HepG2 (cell line): ENCODE data around the gene F13B. TPM values are rescaled to one million over a fixed set of nuclear protein-coding genes. Genes with fewer than 3 reads are reported as not detected.
A peak's percentile ranks its signal among the peaks of the same experiment; 100 is the strongest.

Source experiments
- ATAC-seq: fragments of 200-7000 bp; cut with Tn5 transposase; 3 replicates; pipeline ENCODE4 v1.9.1; 2020; ENCODE audit warnings: mild to moderate bottlenecking, moderate library complexity
- Bru-seq: library from RNA; stranded (reverse); fragments of 400-500 nt; gene quantifications from one replicate; lab custom pipeline; 2021; lab: Mats Ljungman, UMichigan
- BruChase-seq, 2 experiments: library from RNA; stranded (reverse); fragments of 400-500 nt; gene quantifications; one replicate each; lab custom pipeline; 2021; lab: Mats Ljungman, UMichigan
- BruUV-seq: library from RNA; stranded (reverse); fragments of 400-500 nt; replicated peaks from 2 replicates; lab custom pipeline; 2021; lab: Mats Ljungman, UMichigan
- CTCF ChIA-PET: fragments of 300-600 bp; formaldehyde crosslinking; extraction: SDS; loops from one replicate; lab custom pipeline; 2021; ENCODE audit warnings: low total read pairs, inconsistent platforms, low intra/inter-chr PET ratio; lab: Yijun Ruan, JAX
- POLR2A ChIA-PET: fragments of 350-600 bp; sonication (Branson Sonifier 250); formaldehyde crosslinking; loops from one replicate; lab custom pipeline; 2020; ENCODE audit warnings: antibody characterized with exemption, inconsistent platforms; lab: Yijun Ruan, JAX
- DNase-seq: peaks from one replicate; pipeline ENCODE4 v3.0.0-alpha.2; 2015; ENCODE audit warnings: low spot score
- FAIRE-seq: peaks from 3 replicates; lab custom pipeline; 2011; peaks lifted over from hg19 to GRCh38; lab: Jason Lieb, UNC
- H2AFZ ChIP-seq: one replicate; pipeline ENCODE4 v1.6.1; 2011; ENCODE audit warnings: low read length, inconsistent platforms
- H3K27ac ChIP-seq: fragments of 300-600 bp; 3 replicates; pipeline ENCODE4 v1.8.0; 2011; ENCODE audit warnings: mixed run types, mild to moderate bottlenecking, mixed read lengths, low read length, inconsistent platforms; ENCODE audit not compliant: insufficient read depth; ENCODE audit errors: extremely low read length
- H3K27me3 ChIP-seq, 2 experiments: fragments of 200-600 bp in 1 of 2; 2 replicates in 1 of 2; 3 replicates in 1 of 2; pipeline versions ENCODE4 v1.6.0 to v1.8.0; 2011; ENCODE audit warnings: low read length in 2 of 2, mild to moderate bottlenecking in 2 of 2, moderate library complexity in 2 of 2, inconsistent platforms in 1 of 2; ENCODE audit not compliant: insufficient read depth in 2 of 2, control insufficient read depth in 1 of 2
- H3K36me3 ChIP-seq, 2 experiments: fragments of 200-600 bp in 1 of 2; replicated peaks in 1 of 2; 2 replicates in 1 of 2; 3 replicates in 1 of 2; pipeline versions ENCODE4 v1.5.1 to v1.8.0; 2011; ENCODE audit warnings: low read length in 2 of 2, inconsistent platforms in 1 of 2; ENCODE audit not compliant: insufficient read depth in 2 of 2, control insufficient read depth in 1 of 2
- H3K4me1 ChIP-seq: 2 replicates; pipeline ENCODE4 v1.5.1; 2012; ENCODE audit warnings: low read length, inconsistent platforms; ENCODE audit not compliant: insufficient read depth
- H3K4me2 ChIP-seq: 2 replicates; pipeline ENCODE4 v1.6.0; 2011; ENCODE audit warnings: low read depth, low read length, inconsistent platforms
- H3K4me3 ChIP-seq, 3 experiments: fragments of 200-600 bp in 1 of 3; sonication (generic), shearing (Covaris generic) in 1 of 3; replicated peaks in 1 of 3; 2 replicates each; pipeline ENCODE4 v1.5.1; 2011 to 2016; ENCODE audit warnings: low read length in 3 of 3, inconsistent platforms in 2 of 3, low read depth in 2 of 3, mild to moderate bottlenecking in 2 of 3, control low read depth in 1 of 3, mixed read lengths in 1 of 3; ENCODE audit not compliant: insufficient read depth in 1 of 3
- H3K79me2 ChIP-seq: one replicate; pipeline ENCODE4 v1.6.1; 2011; ENCODE audit warnings: low read length, inconsistent platforms; ENCODE audit not compliant: insufficient read depth
- H3K9ac ChIP-seq: 2 replicates; pipeline ENCODE4 v1.6.0; 2011; ENCODE audit warnings: mild to moderate bottlenecking, low read depth, low read length, inconsistent platforms; ENCODE audit not compliant: insufficient read depth
- H3K9me3 ChIP-seq: 2 replicates; pipeline ENCODE4 v1.5.1; 2012; ENCODE audit warnings: mild to moderate bottlenecking, low read length
- H4K20me1 ChIP-seq: 2 replicates; pipeline ENCODE4 v1.6.0; 2011; ENCODE audit warnings: inconsistent platforms, mild to moderate bottlenecking, low read length, moderate library complexity; ENCODE audit not compliant: insufficient read depth
- CTCF ChIP-seq: sonication (generic); formaldehyde crosslinking; IDR thresholded peaks from 2 replicates; pipeline ENCODE4 v1.5.0; 2020; ENCODE audit warnings: mild to moderate bottlenecking, missing genetic modification reagents, moderate library complexity
- LRRFIP1 ChIP-seq: sonication (generic); formaldehyde crosslinking; conservative IDR thresholded peaks from 2 replicates; pipeline ENCODE4 v1.4.0; 2020; ENCODE audit warnings: missing genetic modification reagents
- RNF2 ChIP-seq: fragments of 450-650 bp; conservative IDR thresholded peaks from 2 replicates; pipeline ENCODE4 v1.6.1; 2016; ENCODE audit warnings: low read depth
- STAG1 ChIP-seq: sonication (generic); formaldehyde crosslinking; IDR thresholded peaks from 2 replicates; pipeline ENCODE4 v1.4.0; 2020; ENCODE audit warnings: missing genetic modification reagents
- ZFAT ChIP-seq: sonication (generic); formaldehyde crosslinking; conservative IDR thresholded peaks from 2 replicates; pipeline ENCODE4 v1.8.1; 2023; ENCODE audit warnings: missing genetic modification reagents, inconsistent platforms
- ZFP36L1 ChIP-seq: sonication (generic); formaldehyde crosslinking; IDR thresholded peaks from 2 replicates; pipeline ENCODE4 v1.8.0; 2022; ENCODE audit warnings: mild to moderate bottlenecking, missing genetic modification reagents, moderate library complexity
- ZNF441 ChIP-seq: sonication (generic); formaldehyde crosslinking; IDR thresholded peaks from 2 replicates; pipeline ENCODE4 v1.7.0; 2021; ENCODE audit warnings: missing genetic modification reagents, borderline replicate concordance
- ZNF703 ChIP-seq: sonication (generic); formaldehyde crosslinking; IDR thresholded peaks from 2 replicates; pipeline ENCODE4 v1.5.1; 2020; ENCODE audit warnings: missing genetic modification reagents, mild to moderate bottlenecking, moderate library complexity, borderline replicate concordance
- ZNF75D ChIP-seq: sonication (generic); formaldehyde crosslinking; IDR thresholded peaks from 2 replicates; pipeline ENCODE4 v1.8.1; 2023; ENCODE audit warnings: missing genetic modification reagents, mild to moderate bottlenecking, borderline replicate concordance
- WGBS: methylation state at CpG from one replicate; pipeline ENCODE4 v1.1.6; 2017; ENCODE audit warnings: low lambda C conversion rate; 5-methylcytosine and 5-hydroxymethylcytosine counted together
- in situ Hi-C: cut with HindIII; loops from 2 replicates; pipeline ENCODE4 v1.10.0; 2017; ENCODE audit warnings: low pct_unique_long_range_greater_than_20kb; ENCODE audit not compliant: extremely low pct_ligation_motif_present
- intact Hi-C: fragments of 100-400 bp; cut with micrococcal nuclease; formaldehyde crosslinking; loops from one replicate; pipeline ENCODE4 v1.10.0; 2022; ENCODE audit not compliant: unreplicated experiment
- long read RNA-seq, 2 experiments: library from RNA in 1 of 2; library from polyadenylated mRNA in 1 of 2; stranded (forward) in 1 of 2; unstranded in 1 of 2; transcript quantifications; one replicate each; pipeline ENCODE4 v2.0.0, GENCODE V29; 2019 to 2022
- polyA minus RNA-seq, 3 experiments: library from RNA; depleted of rRNA, polyadenylated mRNA; stranded (reverse); fragments of >200 nt; gene quantifications; 2 replicates each; pipeline ENCODE4 v1.2.3, GENCODE V29; 2011; ENCODE audit warnings: low replicate concordance in 1 of 3
- polyA plus RNA-seq, 8 experiments: library from polyadenylated mRNA; depleted of rRNA in 3 of 8; stranded (reverse) in 7 of 8; unstranded in 1 of 8; fragments of >200 nt; fragmentation: Illumina TruSeq in 4 of 8; extraction: Trizol in 4 of 8; gene quantifications; 2 replicates each; pipeline versions ENCODE4 v1.2.1 to v1.2.3, GENCODE V29; 2011 to 2016; ENCODE audit warnings: low read depth in 4 of 8, missing spikeins in 1 of 8, mixed read lengths in 1 of 8; ENCODE audit not compliant: insufficient read depth in 1 of 8
- total RNA-seq, 5 experiments: library from RNA; depleted of rRNA; stranded (reverse); fragments of >200 nt; fragmentation: Illumina TruSeq; extraction: Trizol; gene quantifications; 2 replicates each; pipeline ENCODE4 v1.2.3, GENCODE V29; 2016; ENCODE audit warnings: low read depth in 1 of 5

F13B gene
- total RNA-seq (2016; rRNA removed; fragmentation: Illumina TruSeq; extraction: Trizol): 1.9 and 2.7 TPM in 2 replicates
- 0.18 TPM in 1 of 2 replicates, not detected in the other for total RNA-seq (2016; cell fraction: cytosol; rRNA removed; fragmentation: Illumina TruSeq; extraction: Trizol; ENCODE audit: low read depth)
- 1.5 and 3.0 TPM in 2 replicates for total RNA-seq (2016; cell fraction: insoluble cytoplasmic fraction; rRNA removed; fragmentation: Illumina TruSeq; extraction: Trizol)
- 0.40 and 0.41 TPM in 2 replicates for total RNA-seq (2016; cell fraction: membrane; rRNA removed; fragmentation: Illumina TruSeq; extraction: Trizol)
- 4.8 and 5.9 TPM in 2 replicates for total RNA-seq (2016; cell fraction: nucleus; rRNA removed; fragmentation: Illumina TruSeq; extraction: Trizol)
- 0.41 and 1.1 TPM in 2 replicates for polyA plus RNA-seq (2011; rRNA removed)
- polyA plus RNA-seq (2011; cell fraction: cytosol; rRNA removed): 0.13 and 0.65 TPM in 2 replicates
- 0.32 and 0.73 TPM in 2 replicates for polyA plus RNA-seq (2011; cell fraction: nucleus; rRNA removed)
- polyA plus RNA-seq (2012): 2.1 and 4.3 TPM in 2 replicates
- 0.06 and 0.09 TPM in 2 replicates for polyA plus RNA-seq (2016; cell fraction: cytosol; fragmentation: Illumina TruSeq; extraction: Trizol; ENCODE audit: low read depth)
- polyA plus RNA-seq (2016; cell fraction: insoluble cytoplasmic fraction; fragmentation: Illumina TruSeq; extraction: Trizol; ENCODE audit: low read depth): 0.52 and 1.2 TPM in 2 replicates
- 0.30 TPM in 1 of 2 replicates, not detected in the other for polyA plus RNA-seq (2016; cell fraction: membrane; fragmentation: Illumina TruSeq; extraction: Trizol; ENCODE audit: low read depth)
- 4.0 and 4.9 TPM in 2 replicates for polyA plus RNA-seq (2016; cell fraction: nucleus; fragmentation: Illumina TruSeq; extraction: Trizol; ENCODE audit: insufficient read depth, low read depth)
- polyA minus RNA-seq (2011; rRNA and poly(A)+ RNA removed; ENCODE audit: low replicate concordance): not detected in 2 replicates
- polyA minus RNA-seq (2011; cell fraction: cytosol; rRNA and poly(A)+ RNA removed): 0.59 TPM in 1 of 2 replicates, not detected in the other
- polyA minus RNA-seq (2011; cell fraction: nucleus; rRNA and poly(A)+ RNA removed): 0.52 and 5.0 TPM in 2 replicates
- Bru-seq, nascent RNA: percentile 45 among the genes with signal in this experiment
- percentile 43 among the genes with signal in this experiment for BruChase-seq, experiment 1, labeled RNA remaining after a 6-hour chase
- percentile 45 among the genes with signal in this experiment for BruChase-seq, experiment 2, labeled RNA remaining after a 2-hour chase
- long read RNA-seq, experiment 1, partial matches to known transcripts: 0 of 2 reads
- long read RNA-seq, experiment 1, other reads (novel, unspliced or antisense): 2 of 2 reads
- long read RNA-seq, experiment 2, partial matches to known transcripts: 2 of 3 reads
- long read RNA-seq, experiment 2, other reads (novel, unspliced or antisense): 1 of 3 reads

GRCh38 chr1:197066719-197067456 lies at the start of gene F13B:
Gene F13B, minus strand, starts transcription at chr1:197067260. Its CDS starts 37 bp downstream, at chr1:197067223.
- H3K9me3 ChIP-seq: no peaks in the 10 kb centered on the region
- WGBS: 39% methylated on average over 3 of the region's 3 CpGs
- intact Hi-C loops (loop anchor here (1.0 to 5.0 kb wide), 3 partner anchors 75 to 324 kb away; no protein-coding TSS in a partner anchor), in situ Hi-C loops (loop anchor here (25.0 kb wide), 1 partner anchor 330 kb away; no protein-coding TSS in a partner anchor)
- TF ChIP-seq ZNF441 (CRISPR knock-in tag): no peak
- TF ChIP-seq CTCF (CRISPR knock-in tag): peak; percentile 38
- TF ChIP-seq ZFAT (CRISPR knock-in tag): no peak
- no peak for TF ChIP-seq ZNF703 (CRISPR knock-in tag)
- no peak for TF ChIP-seq LRRFIP1 (CRISPR knock-in tag)
- no peak for TF ChIP-seq RNF2
- TF ChIP-seq STAG1 (CRISPR knock-in tag): peak; percentile 46
- TF ChIP-seq ZNF75D: no peak
- TF ChIP-seq ZFP36L1 (CRISPR knock-in tag): no peak
- H4K20me1 ChIP-seq: no peaks in the 10 kb centered on the region
- peaks cover 27% of the 10 kb centered on the region for H3K4me1 ChIP-seq
- FAIRE-seq: no peak
- no peaks in the 10 kb centered on the region for H3K36me3 ChIP-seq
- no peaks in the 10 kb centered on the region for H3K27me3 ChIP-seq
- TSS peak; percentile 74 for BruUV-seq
- ATAC-seq: peak; percentile 65
- POLR2A ChIA-PET: interaction anchor here (1.0 kb wide), 1 partner anchor 75 kb away, joined by 3 read pairs; no protein-coding TSS in a partner anchor
- no peak within 1 kb of the TSS for H2AFZ ChIP-seq
- H3K79me2 ChIP-seq: no peaks in the 10 kb centered on the region
- H3K9ac ChIP-seq: no peak within 1 kb of the TSS
- H3K4me3 ChIP-seq: no peak within 1 kb of the TSS; a peak in 1 of 6 replicates
- DNase-seq: peak; percentile 15
- H3K4me2 ChIP-seq: peak within 1 kb of the TSS; percentile 46
- CTCF ChIA-PET: interaction anchor here (1.1 kb wide), 1 partner anchor 344 kb away, joined by 3 read pairs; no protein-coding TSS in a partner anchor
- peak within 1 kb of the TSS; percentile 57 for H3K27ac ChIP-seq
